Ovary (tissue), 3 donors: Measurements from ENCODE around the gene PALLD.

Experiments
- CTCF ChIP-seq, 3 donors: fragments of 450-650 bp in 2 of 3; fragments of 200-600 bp in 1 of 3; IDR thresholded peaks; one replicate each; pipeline versions ENCODE4 v1.5.1 to v1.8.0; 2016 to 2022; ENCODE audit warnings: antibody characterized with exemption in 3 of 3, mild to moderate bottlenecking in 1 of 3
- EP300 ChIP-seq: sonication (generic); formaldehyde crosslinking; IDR thresholded peaks from one replicate; pipeline ENCODE4 v1.6.1; 2017; ENCODE audit warnings: antibody characterized with exemption
- POLR2A ChIP-seq: fragments of 450-650 bp; IDR thresholded peaks from one replicate; pipeline ENCODE4 v1.6.1; 2017; ENCODE audit warnings: antibody characterized with exemption, mild to moderate bottlenecking, moderate library complexity
- donor health status: DM: no; HTN: no; CAD: no.

DNA sequence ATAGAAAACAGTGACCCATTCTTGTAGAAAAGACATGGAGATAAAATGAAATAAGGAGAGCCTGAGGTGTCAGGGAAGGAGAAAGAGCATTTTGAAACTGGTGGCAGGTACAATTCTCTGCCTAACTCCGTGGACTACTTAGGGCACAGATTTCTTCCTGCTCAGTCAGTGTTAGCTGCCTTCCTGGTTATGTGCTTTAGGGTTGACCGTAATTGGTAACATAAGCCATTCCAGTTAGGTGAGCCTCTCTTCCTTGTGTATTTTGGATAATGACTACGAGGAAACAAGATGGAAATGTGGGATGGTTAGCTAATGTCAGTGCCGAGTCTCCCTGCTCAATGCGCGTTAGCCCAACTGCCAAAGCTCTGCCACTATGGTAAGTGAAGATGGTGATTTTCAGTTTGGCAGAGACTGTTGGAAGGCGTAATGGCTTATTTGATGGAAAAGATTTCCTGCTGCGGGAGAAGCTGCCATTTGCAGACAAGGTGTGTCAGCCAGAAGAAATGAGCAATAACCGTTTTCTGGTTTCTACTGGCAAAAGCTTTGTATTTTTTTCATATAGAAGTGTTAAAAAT, 339.1 kb downstream of the PALLD start:
- TF ChIP-seq CTCF (IDR thresholded peaks at IDR 0.05) (no peak), EP300 (no peak), POLR2A (no peak)
